Measurements from ENCODE around the gene APBB1. TPM values are rescaled to one million over a fixed set of nuclear protein-coding genes. Genes with fewer than 3 reads are reported as not detected.

The APBB1 gene
- total RNA-seq, 1 donor from 2014 or later, result 29.2 TPM

- H3K36me3 ChIP-seq, result no peaks in the 10 kb centered on the region
- no peak overlapping the region for H3K4me3 ChIP-seq
- no peaks in the 10 kb centered on the region for H3K4me1 ChIP-seq
- H3K9me3 ChIP-seq, result no peaks in the 10 kb centered on the region
- intact Hi-C loops (cut with DNase I), result no loop called here
- DNase-seq (ENCODE audit: low spot score in 2 of 2), result no peak
- no peak overlapping the region for H3K27ac ChIP-seq
- TF ChIP-seq CTCF (IDR thresholded peaks at IDR 0.05), result no peak
- no peaks in the 10 kb centered on the region for H3K27me3 ChIP-seq
Observed at GRCh38 chr11:6433998-6434660, 15.2 kb upstream of the APBB1 start.

GRCh38 chr11:6431861-6432260 lies 13.0 kb upstream of the APBB1 start:
- no peak for DNase-seq (ENCODE audit: low spot score in 2 of 2)
- no peaks in the 10 kb centered on the region for H3K36me3 ChIP-seq
- intact Hi-C loops (cut with DNase I), result no loop called here
- no peak overlapping the region for H3K27ac ChIP-seq
- no peaks in the 10 kb centered on the region for H3K27me3 ChIP-seq
- no peak for TF ChIP-seq CTCF (IDR thresholded peaks at IDR 0.05)
- no peaks in the 10 kb centered on the region for H3K9me3 ChIP-seq
- H3K4me3 ChIP-seq, result no peak overlapping the region
- no peaks in the 10 kb centered on the region for H3K4me1 ChIP-seq

- TF ChIP-seq CTCF (IDR thresholded peaks at IDR 0.05), result no peak
- H3K4me3 ChIP-seq, result no peak overlapping the region
- H3K9me3 ChIP-seq, result no peaks in the 10 kb centered on the region
- H3K36me3 ChIP-seq, result no peaks in the 10 kb centered on the region
- no peaks in the 10 kb centered on the region for H3K27me3 ChIP-seq
- no peak for DNase-seq (ENCODE audit: low spot score in 2 of 2)
- H3K4me1 ChIP-seq, result no peaks in the 10 kb centered on the region
- intact Hi-C loops (cut with DNase I), result no loop called here
- H3K27ac ChIP-seq, result no peak overlapping the region
Observed at GRCh38 chr11:6427516-6427915, 8.6 kb upstream of the APBB1 start.

- intact Hi-C loops (cut with DNase I), result no loop called here
Observed at GRCh38 chr11:6420677-6421076, 1.8 kb upstream of the APBB1 start.

GRCh38 chr11:6418557-6419008 lies 311 bp downstream of the APBB1 start:
- Histone ChIP-seq H3K36me3 (no peaks in the 10 kb centered on the region), H3K9me3 (no peaks in the 10 kb centered on the region), H3K4me3 (peak overlapping the region; percentile 91 to 99), H3K4me1 (peaks cover 0 to 22% of the 10 kb centered on the region in 2 donors), H3K27ac (peak overlapping the region; percentile 90 to 92), H3K27me3 (no peaks in the 10 kb centered on the region)
- no peak for TF ChIP-seq CTCF (IDR thresholded peaks at IDR 0.05)
- DNase-seq (ENCODE audit: low spot score in 2 of 2), result no peak
- intact Hi-C loops (cut with DNase I), result loop anchor here (1.0 to 5.0 kb wide), 3 partner anchors 28 to 62 kb away; partner anchors contain the start of genes ARFIP2, SMPD1 and TIMM10B

More at GRCh38 chr11:6420677-6421076, 1.8 kb upstream of the APBB1 start:
- no peaks in the 10 kb centered on the region for H3K36me3 ChIP-seq
- TF ChIP-seq CTCF (IDR thresholded peaks at IDR 0.05), result no peak
- DNase-seq (ENCODE audit: low spot score in 2 of 2), result no peak
- H3K27me3 ChIP-seq, result no peaks in the 10 kb centered on the region
- no peaks in the 10 kb centered on the region for H3K9me3 ChIP-seq
- H3K27ac ChIP-seq, result no peak overlapping the region
- peaks cover 0 to 17% of the 10 kb centered on the region in 2 donors for H3K4me1 ChIP-seq
- no peak overlapping the region for H3K4me3 ChIP-seq
